ENCODE data around the gene PRKAA1. TPM values are rescaled to one million over a fixed set of nuclear protein-coding genes. Genes with fewer than 3 reads are reported as not detected.

Gene PRKAA1
- polyA plus RNA-seq, 1 of the 3 experiments (the other 2 are of a cell fraction): 23.2 TPM

DNA sequence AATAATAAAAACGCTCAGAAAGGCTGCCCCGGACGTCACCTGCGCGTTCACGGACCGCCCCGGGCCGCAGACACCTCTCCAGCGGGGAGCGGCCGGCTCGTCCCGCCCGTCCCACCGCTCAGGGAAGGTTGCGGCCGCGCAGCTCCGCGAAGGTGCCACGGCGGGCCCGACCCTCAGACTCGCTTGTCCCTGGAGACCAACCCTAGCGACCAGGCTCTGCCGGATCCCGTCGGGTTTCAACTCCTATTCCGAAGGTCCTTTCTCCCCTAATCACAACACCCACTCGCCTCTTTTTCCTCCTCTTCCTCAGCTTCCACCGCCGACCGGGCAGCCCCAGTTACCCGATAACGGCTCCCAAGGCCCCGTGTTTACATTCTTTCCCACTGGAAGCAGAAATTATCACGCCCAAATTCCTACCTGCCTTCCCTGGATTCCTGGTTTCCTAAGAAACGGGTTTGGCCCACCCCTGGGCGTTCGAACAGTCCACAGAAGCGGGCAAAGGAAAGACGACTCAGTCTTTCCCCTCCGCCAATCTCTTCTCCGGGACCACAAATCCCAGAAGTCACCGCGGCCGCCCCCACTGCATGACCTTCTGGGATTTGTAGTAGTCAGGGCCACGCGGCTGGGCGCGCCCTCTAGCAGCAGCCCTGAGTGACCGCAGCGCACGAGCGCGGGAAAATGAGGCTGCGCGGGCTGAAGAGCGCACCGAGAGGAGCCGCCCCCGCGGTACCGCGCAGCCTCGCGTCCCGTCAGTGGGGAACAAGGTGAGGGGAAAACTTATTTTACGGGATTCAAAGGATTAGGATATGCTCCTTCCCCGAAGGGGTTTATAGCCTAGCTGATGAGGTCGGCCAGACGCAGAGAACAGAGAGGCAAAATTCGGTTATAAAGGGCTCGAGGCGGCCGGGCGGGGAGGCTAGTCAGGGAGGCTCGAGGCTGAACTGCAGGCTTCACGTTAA is 42.5 kb downstream of the PRKAA1 start, which contains the start of gene TTC33 (continued):
- TF ChIP-seq, protein P1, sequence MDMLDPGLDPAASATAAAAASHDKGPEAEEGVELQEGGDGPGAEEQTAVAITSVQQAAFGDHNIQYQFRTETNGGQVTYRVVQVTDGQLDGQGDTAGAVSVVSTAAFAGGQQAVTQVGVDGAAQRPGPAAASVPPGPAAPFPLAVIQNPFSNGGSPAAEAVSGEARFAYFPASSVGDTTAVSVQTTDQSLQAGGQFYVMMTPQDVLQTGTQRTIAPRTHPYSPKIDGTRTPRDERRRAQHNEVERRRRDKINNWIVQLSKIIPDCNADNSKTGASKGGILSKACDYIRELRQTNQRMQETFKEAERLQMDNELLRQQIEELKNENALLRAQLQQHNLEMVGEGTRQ (IDR thresholded peaks at IDR 0.05; ENCODE audit: borderline replicate concordance, low read depth, low read length): no peak
- TF ChIP-seq CHD2 (IDR thresholded peaks at IDR 0.05; ENCODE audit: low read length, partially characterized antibody) (peak; percentile 91), GATA2 (CRISPR knock-in tag; IDR thresholded peaks at IDR 0.05) (0 out of 2 replicates have a peak, but pooled peaks have one; percentile 26), NRF1 (IDR thresholded peaks at IDR 0.05; ENCODE audit: low read depth, low read length) (peak; percentile 69), GABPA (IDR thresholded peaks at IDR 0.05; ENCODE audit: low read depth) (peak; percentile 64), TAF1 (IDR thresholded peaks at IDR 0.05; ENCODE audit: borderline replicate concordance, low read depth, low read length) (0 out of 2 replicates have a peak, but pooled peaks have one; percentile 4), TCF12 (IDR thresholded peaks at IDR 0.05) (peak; percentile 33; the same call in 1 of the 2 replicates), POLR2AphosphoS5 (IDR thresholded peaks at IDR 0.05; ENCODE audit: low read depth, low read length) (peak; percentile 51), YY1 (IDR thresholded peaks at IDR 0.05; ENCODE audit: low read depth) (peak; percentile 52; the same call in 1 of the 2 replicates)
- TF ChIP-seq, protein P2, sequence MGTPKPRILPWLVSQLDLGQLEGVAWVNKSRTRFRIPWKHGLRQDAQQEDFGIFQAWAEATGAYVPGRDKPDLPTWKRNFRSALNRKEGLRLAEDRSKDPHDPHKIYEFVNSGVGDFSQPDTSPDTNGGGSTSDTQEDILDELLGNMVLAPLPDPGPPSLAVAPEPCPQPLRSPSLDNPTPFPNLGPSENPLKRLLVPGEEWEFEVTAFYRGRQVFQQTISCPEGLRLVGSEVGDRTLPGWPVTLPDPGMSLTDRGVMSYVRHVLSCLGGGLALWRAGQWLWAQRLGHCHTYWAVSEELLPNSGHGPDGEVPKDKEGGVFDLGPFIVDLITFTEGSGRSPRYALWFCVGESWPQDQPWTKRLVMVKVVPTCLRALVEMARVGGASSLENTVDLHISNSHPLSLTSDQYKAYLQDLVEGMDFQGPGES (IDR thresholded peaks at IDR 0.05; ENCODE audit: low read depth, low read length): no peak; the same call in 1 of the 2 replicates
- TF ChIP-seq, protein P3, sequence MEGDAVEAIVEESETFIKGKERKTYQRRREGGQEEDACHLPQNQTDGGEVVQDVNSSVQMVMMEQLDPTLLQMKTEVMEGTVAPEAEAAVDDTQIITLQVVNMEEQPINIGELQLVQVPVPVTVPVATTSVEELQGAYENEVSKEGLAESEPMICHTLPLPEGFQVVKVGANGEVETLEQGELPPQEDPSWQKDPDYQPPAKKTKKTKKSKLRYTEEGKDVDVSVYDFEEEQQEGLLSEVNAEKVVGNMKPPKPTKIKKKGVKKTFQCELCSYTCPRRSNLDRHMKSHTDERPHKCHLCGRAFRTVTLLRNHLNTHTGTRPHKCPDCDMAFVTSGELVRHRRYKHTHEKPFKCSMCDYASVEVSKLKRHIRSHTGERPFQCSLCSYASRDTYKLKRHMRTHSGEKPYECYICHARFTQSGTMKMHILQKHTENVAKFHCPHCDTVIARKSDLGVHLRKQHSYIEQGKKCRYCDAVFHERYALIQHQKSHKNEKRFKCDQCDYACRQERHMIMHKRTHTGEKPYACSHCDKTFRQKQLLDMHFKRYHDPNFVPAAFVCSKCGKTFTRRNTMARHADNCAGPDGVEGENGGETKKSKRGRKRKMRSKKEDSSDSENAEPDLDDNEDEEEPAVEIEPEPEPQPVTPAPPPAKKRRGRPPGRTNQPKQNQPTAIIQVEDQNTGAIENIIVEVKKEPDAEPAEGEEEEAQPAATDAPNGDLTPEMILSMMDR (IDR thresholded peaks at IDR 0.05): peak; percentile 66

DNA sequence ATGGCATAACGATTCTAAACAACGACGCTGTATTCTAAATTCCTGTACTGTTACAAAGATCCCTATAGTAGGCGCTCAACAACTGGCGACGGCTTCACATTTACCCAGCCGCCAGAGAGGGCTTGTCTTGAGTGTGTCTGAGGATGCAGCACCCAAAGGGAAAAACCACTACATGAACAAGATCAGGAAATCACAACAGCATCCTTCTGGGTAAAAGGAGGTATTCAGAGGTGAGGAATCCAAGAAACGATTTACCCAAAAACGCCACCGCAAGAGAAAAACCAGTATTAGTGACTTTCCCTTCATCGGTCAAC is 43.1 kb downstream of the PRKAA1 start:
- DNase-seq: peak; percentile 74
- TF ChIP-seq, protein P4, sequence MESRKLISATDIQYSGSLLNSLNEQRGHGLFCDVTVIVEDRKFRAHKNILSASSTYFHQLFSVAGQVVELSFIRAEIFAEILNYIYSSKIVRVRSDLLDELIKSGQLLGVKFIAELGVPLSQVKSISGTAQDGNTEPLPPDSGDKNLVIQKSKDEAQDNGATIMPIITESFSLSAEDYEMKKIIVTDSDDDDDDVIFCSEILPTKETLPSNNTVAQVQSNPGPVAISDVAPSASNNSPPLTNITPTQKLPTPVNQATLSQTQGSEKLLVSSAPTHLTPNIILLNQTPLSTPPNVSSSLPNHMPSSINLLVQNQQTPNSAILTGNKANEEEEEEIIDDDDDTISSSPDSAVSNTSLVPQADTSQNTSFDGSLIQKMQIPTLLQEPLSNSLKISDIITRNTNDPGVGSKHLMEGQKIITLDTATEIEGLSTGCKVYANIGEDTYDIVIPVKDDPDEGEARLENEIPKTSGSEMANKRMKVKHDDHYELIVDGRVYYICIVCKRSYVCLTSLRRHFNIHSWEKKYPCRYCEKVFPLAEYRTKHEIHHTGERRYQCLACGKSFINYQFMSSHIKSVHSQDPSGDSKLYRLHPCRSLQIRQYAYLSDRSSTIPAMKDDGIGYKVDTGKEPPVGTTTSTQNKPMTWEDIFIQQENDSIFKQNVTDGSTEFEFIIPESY (IDR thresholded peaks at IDR 0.05; ENCODE audit: borderline replicate concordance, low read depth): no peak
- TF ChIP-seq MXI1 (IDR thresholded peaks at IDR 0.05; ENCODE audit: low read depth, low read length) (peak; percentile 67; the same call in 1 of the 2 replicates), POLR2AphosphoS5 (IDR thresholded peaks at IDR 0.05; ENCODE audit: low read depth, low read length) (no peak), GATA2 (CRISPR knock-in tag; IDR thresholded peaks at IDR 0.05) (no peak), RAD21 (IDR thresholded peaks at IDR 0.05; ENCODE audit: low read length) (peak; percentile 70), SIN3A (IDR thresholded peaks at IDR 0.05; ENCODE audit: borderline replicate concordance, low read depth, low read length) (no peak; the same call in 1 of the 2 replicates), ELF1 (IDR thresholded peaks at IDR 0.05) (no peak), TAF1 (IDR thresholded peaks at IDR 0.05; ENCODE audit: borderline replicate concordance, low read depth, low read length) (0 out of 2 replicates have a peak, but pooled peaks have one; percentile 21), NFIC (IDR thresholded peaks at IDR 0.05; ENCODE audit: borderline replicate concordance) (no peak), JUND (IDR thresholded peaks at IDR 0.05) (no peak), NRF1 (IDR thresholded peaks at IDR 0.05; ENCODE audit: low read depth, low read length) (no peak)
- TF ChIP-seq, protein P5, sequence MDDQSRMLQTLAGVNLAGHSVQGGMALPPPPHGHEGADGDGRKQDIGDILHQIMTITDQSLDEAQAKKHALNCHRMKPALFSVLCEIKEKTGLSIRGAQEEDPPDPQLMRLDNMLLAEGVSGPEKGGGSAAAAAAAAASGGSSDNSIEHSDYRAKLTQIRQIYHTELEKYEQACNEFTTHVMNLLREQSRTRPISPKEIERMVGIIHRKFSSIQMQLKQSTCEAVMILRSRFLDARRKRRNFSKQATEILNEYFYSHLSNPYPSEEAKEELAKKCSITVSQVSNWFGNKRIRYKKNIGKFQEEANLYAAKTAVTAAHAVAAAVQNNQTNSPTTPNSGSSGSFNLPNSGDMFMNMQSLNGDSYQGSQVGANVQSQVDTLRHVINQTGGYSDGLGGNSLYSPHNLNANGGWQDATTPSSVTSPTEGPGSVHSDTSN (IDR thresholded peaks at IDR 0.05): no peak
- TF ChIP-seq, protein P6, sequence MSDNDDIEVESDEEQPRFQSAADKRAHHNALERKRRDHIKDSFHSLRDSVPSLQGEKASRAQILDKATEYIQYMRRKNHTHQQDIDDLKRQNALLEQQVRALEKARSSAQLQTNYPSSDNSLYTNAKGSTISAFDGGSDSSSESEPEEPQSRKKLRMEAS (IDR thresholded peaks at IDR 0.05; ENCODE audit: low read depth): peak; percentile 55; the same call in 1 of the 2 replicates

More for the DNA sequence above, 43.1 kb downstream of the PRKAA1 start:
- Histone ChIP-seq H3K9me3 (no peaks in the 10 kb centered on the region), H3K36me3 (replicated peaks in 1 of 2; ENCODE audit: control insufficient read depth in 1 of 2, insufficient read depth in 2 of 2, low read length in 1 of 2) (peaks cover 4 to 11% of the 10 kb centered on the region in 2 experiments), H3K27me3 (ENCODE audit: insufficient read depth) (no peaks in the 10 kb centered on the region), H2AFZ (ENCODE audit: low read depth) (peak overlapping the region; percentile 81), H3K4me3 (ENCODE audit: low read depth in 2 of 2, low read length in 1 of 2) (peak overlapping the region; percentile 97), H3K9me2 (no peaks in the 10 kb centered on the region), H3K4me2 (peak overlapping the region; percentile 84), H3K4me1 (ENCODE audit: control insufficient read depth in 1 of 2, insufficient read depth in 2 of 2, low read depth in 1 of 2, low read length in 1 of 2) (peaks cover 0 to 6% of the 10 kb centered on the region in 2 experiments; a peak in 2 of 4 replicates), H3K27ac (ENCODE audit: low read depth in 2 of 2, low read length in 1 of 2) (peak overlapping the region; percentile 82 to 90), H3K9ac (peak overlapping the region; percentile 90), H4K20me1 (ENCODE audit: insufficient read depth) (no peaks in the 10 kb centered on the region), H3K79me2 (ENCODE audit: insufficient read depth) (peaks cover 37% of the 10 kb centered on the region), H3F3A (replicated peaks; ENCODE audit: insufficient read depth) (peaks cover 21% of the 10 kb centered on the region)
- CTCF ChIA-PET: interaction anchor here (0.8 to 1.9 kb wide), 10 partner anchors 8 to 76 kb away, joined by 3 to 8 read pairs (median 4); partner anchors contain the start of gene PRKAA1
- POLR2A ChIA-PET: interaction anchor here (0.9 kb wide), 1 partner anchor 81 kb away, joined by 3 read pairs; no protein-coding TSS in a partner anchor
- WGBS (ENCODE audit: low lambda C conversion rate): 1% methylated on average over 11 of the region's 11 CpGs
